Esophagus squamous epithelium (tissue), 4 donors: ENCODE results near the gene ZNF428.

Experiments
- POLR2A ChIP-seq, 4 donors: fragments of 450-650 bp; IDR thresholded peaks; one replicate each; pipeline ENCODE4 v1.6.1; 2017; ENCODE audit warnings: antibody characterized with exemption in 4 of 4, mild to moderate bottlenecking in 4 of 4, moderate library complexity in 3 of 4
- TF ChIP-seq, protein P1 (sequence below), 6 experiments: fragments of 450-650 bp in 4 of 6; fragments of 200-600 bp in 2 of 6; sonication (generic) in 2 of 6; IDR thresholded peaks; one replicate each; pipeline ENCODE4 v1.5.1; 2016 to 2019; ENCODE audit warnings: antibody characterized with exemption in 6 of 6, mild to moderate bottlenecking in 4 of 6, moderate library complexity in 4 of 6

DNA sequence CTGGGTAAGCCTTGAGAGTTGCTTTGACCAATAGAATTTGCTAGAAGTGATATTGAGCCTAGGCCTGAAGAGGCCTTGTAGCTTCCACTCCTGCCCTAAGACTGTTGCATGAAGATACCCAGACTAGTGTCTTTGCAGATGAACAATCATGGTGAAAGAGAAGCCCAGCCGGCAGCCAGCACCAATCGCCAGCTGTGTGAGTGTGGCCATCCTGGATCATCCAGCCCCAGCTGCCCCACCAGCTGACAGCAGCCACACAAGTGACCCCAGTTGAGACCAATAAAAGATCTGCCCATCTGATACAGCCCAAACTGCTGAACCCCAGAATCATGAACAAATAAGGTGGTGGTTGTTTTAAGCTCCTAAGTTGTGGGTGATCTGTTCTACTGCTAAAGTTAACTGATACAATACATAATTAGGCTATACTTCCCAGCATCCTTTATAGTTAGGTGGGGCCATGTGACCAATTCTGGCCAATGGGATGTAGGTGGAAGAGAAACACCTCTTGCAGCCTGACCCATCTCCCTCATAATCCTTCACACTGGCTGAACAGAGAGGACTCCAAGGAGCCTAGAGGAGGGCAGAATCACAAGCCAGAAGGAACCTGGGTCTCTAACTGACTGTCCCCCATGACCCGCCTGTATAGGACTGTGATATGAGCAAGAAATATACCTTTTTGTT is 9.4 kb upstream of the ZNF428 start:
- no peak for TF ChIP-seq POLR2A (IDR thresholded peaks at IDR 0.05)
- TF ChIP-seq, protein P1, sequence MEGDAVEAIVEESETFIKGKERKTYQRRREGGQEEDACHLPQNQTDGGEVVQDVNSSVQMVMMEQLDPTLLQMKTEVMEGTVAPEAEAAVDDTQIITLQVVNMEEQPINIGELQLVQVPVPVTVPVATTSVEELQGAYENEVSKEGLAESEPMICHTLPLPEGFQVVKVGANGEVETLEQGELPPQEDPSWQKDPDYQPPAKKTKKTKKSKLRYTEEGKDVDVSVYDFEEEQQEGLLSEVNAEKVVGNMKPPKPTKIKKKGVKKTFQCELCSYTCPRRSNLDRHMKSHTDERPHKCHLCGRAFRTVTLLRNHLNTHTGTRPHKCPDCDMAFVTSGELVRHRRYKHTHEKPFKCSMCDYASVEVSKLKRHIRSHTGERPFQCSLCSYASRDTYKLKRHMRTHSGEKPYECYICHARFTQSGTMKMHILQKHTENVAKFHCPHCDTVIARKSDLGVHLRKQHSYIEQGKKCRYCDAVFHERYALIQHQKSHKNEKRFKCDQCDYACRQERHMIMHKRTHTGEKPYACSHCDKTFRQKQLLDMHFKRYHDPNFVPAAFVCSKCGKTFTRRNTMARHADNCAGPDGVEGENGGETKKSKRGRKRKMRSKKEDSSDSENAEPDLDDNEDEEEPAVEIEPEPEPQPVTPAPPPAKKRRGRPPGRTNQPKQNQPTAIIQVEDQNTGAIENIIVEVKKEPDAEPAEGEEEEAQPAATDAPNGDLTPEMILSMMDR (IDR thresholded peaks at IDR 0.05), result no peak
